ENCODE results near the gene ECI1. TPM values are rescaled to one million over a fixed set of nuclear protein-coding genes. Genes with fewer than 3 reads are reported as not detected.

The ECI1 gene
- total RNA-seq, 2 experiments from 2014 or later: 10.1 to 12.5 TPM

- no peaks in the 10 kb centered on the region for H3K9me3 Mint-ChIP-seq
- H3K9me3 ChIP-seq (ENCODE audit: control insufficient read depth in 1 of 2, insufficient read depth in 1 of 2, low read length in 2 of 2): no peaks in the 10 kb centered on the region
- H3K4me3 ChIP-seq (ENCODE audit: low read length): no peak overlapping the region
- intact Hi-C loops (cut with DNase I, micrococcal nuclease): no loop called here
- ChIA-PET POLR2A (interaction anchor here (1.6 kb wide), 1 partner anchor 21 kb away, joined by 4 read pairs; the partner anchor contains the start of gene PGP), CTCF (no interaction called here)
- peaks cover 46% of the 10 kb centered on the region for H3K36me3 ChIP-seq (ENCODE audit: insufficient read depth, low read length)
- H3K27ac Mint-ChIP-seq: no peak overlapping the region
- peaks cover 4% of the 10 kb centered on the region for H3K27me3 Mint-ChIP-seq
- H3K4me1 Mint-ChIP-seq (ENCODE audit: low read depth): no peaks in the 10 kb centered on the region
- DNase-seq (no peak), ATAC-seq (ENCODE audit: poor library complexity) (no peak)
- H3K4me3 Mint-ChIP-seq: no peak overlapping the region
- peaks cover 11% of the 10 kb centered on the region for H3K4me1 ChIP-seq (ENCODE audit: insufficient read depth, low read length)
- no peak for TF ChIP-seq CTCF (IDR thresholded peaks at IDR 0.05)
- H3K27ac ChIP-seq (ENCODE audit: low read depth in 1 of 2, low read length in 2 of 2): no peak overlapping the region
- peaks cover 0 to 12% of the 10 kb centered on the region in 2 experiments for H3K27me3 ChIP-seq (ENCODE audit: control insufficient read depth in 1 of 2, insufficient read depth in 2 of 2, low read length in 2 of 2)
- H3K36me3 Mint-ChIP-seq (ENCODE audit: low read depth): peaks cover 18% of the 10 kb centered on the region
Measured at GRCh38 chr16:2235234-2235651, 16.1 kb downstream of the ECI1 start.

- ChIA-PET POLR2A (no interaction called here), CTCF (no interaction called here)
- H3K9me3 Mint-ChIP-seq: no peaks in the 10 kb centered on the region
- no peak for ATAC-seq (ENCODE audit: poor library complexity)
- H3K27ac Mint-ChIP-seq: no peak overlapping the region
- intact Hi-C loops (cut with DNase I, micrococcal nuclease): no loop called here
- no peak overlapping the region for H3K4me3 ChIP-seq (ENCODE audit: low read length)
- no peak for TF ChIP-seq CTCF (IDR thresholded peaks at IDR 0.05)
- DNase-seq: no peak
- no peak overlapping the region for H3K27ac ChIP-seq (ENCODE audit: low read depth in 1 of 2, low read length in 2 of 2)
- H3K27me3 Mint-ChIP-seq: peaks cover 4% of the 10 kb centered on the region
- H3K9me3 ChIP-seq (ENCODE audit: control insufficient read depth in 1 of 2, insufficient read depth in 1 of 2, low read length in 2 of 2): no peaks in the 10 kb centered on the region
- peaks cover 11% of the 10 kb centered on the region for H3K4me1 ChIP-seq (ENCODE audit: insufficient read depth, low read length)
- peaks cover 50% of the 10 kb centered on the region for H3K36me3 ChIP-seq (ENCODE audit: insufficient read depth, low read length)
- peaks cover 22% of the 10 kb centered on the region for H3K36me3 Mint-ChIP-seq (ENCODE audit: low read depth)
- peaks cover 0 to 12% of the 10 kb centered on the region in 2 experiments for H3K27me3 ChIP-seq (ENCODE audit: control insufficient read depth in 1 of 2, insufficient read depth in 2 of 2, low read length in 2 of 2)
- H3K4me1 Mint-ChIP-seq (ENCODE audit: low read depth): no peaks in the 10 kb centered on the region
- no peak overlapping the region for H3K4me3 Mint-ChIP-seq
Measured at GRCh38 chr16:2234813-2235170, 16.6 kb downstream of the ECI1 start.

- Histone ChIP-seq H3K4me1 (ENCODE audit: insufficient read depth, low read length) (peaks cover 11% of the 10 kb centered on the region), H3K27ac (ENCODE audit: low read depth in 1 of 2, low read length in 2 of 2) (no peak overlapping the region), H3K9me3 (ENCODE audit: control insufficient read depth in 1 of 2, insufficient read depth in 1 of 2, low read length in 2 of 2) (no peaks in the 10 kb centered on the region), H3K4me3 (ENCODE audit: low read length) (no peak overlapping the region), H3K36me3 (ENCODE audit: insufficient read depth, low read length) (peaks cover 57% of the 10 kb centered on the region), H3K27me3 (ENCODE audit: control insufficient read depth in 1 of 2, insufficient read depth in 2 of 2, low read length in 2 of 2) (peaks cover 0 to 12% of the 10 kb centered on the region in 2 experiments)
- no peak for DNase-seq
- H3K4me3 Mint-ChIP-seq: no peak overlapping the region
- ATAC-seq (ENCODE audit: poor library complexity): no peak
- peaks cover 4% of the 10 kb centered on the region for H3K27me3 Mint-ChIP-seq
- no peaks in the 10 kb centered on the region for H3K9me3 Mint-ChIP-seq
- ChIA-PET CTCF (no interaction called here), POLR2A (no interaction called here)
- no peak for TF ChIP-seq CTCF (IDR thresholded peaks at IDR 0.05)
- H3K27ac Mint-ChIP-seq: no peak overlapping the region
- H3K4me1 Mint-ChIP-seq (ENCODE audit: low read depth): no peaks in the 10 kb centered on the region
- intact Hi-C loops (cut with DNase I, micrococcal nuclease): no loop called here
- H3K36me3 Mint-ChIP-seq (ENCODE audit: low read depth): peaks cover 29% of the 10 kb centered on the region
Measured at GRCh38 chr16:2233872-2234812, 17.2 kb downstream of the ECI1 start.

All from CD4-positive, alpha-beta T cell (primary cell).